GM10847 (cell line): ENCODE results near the gene ACOT7.

Experiments
- POLR2A ChIP-seq: IDR thresholded peaks from 2 replicates; pipeline ENCODE4 v1.6.1; 2011; ENCODE audit not compliant: insufficient read length; ENCODE audit errors: extremely low read depth

The ACOT7 gene

DNA sequence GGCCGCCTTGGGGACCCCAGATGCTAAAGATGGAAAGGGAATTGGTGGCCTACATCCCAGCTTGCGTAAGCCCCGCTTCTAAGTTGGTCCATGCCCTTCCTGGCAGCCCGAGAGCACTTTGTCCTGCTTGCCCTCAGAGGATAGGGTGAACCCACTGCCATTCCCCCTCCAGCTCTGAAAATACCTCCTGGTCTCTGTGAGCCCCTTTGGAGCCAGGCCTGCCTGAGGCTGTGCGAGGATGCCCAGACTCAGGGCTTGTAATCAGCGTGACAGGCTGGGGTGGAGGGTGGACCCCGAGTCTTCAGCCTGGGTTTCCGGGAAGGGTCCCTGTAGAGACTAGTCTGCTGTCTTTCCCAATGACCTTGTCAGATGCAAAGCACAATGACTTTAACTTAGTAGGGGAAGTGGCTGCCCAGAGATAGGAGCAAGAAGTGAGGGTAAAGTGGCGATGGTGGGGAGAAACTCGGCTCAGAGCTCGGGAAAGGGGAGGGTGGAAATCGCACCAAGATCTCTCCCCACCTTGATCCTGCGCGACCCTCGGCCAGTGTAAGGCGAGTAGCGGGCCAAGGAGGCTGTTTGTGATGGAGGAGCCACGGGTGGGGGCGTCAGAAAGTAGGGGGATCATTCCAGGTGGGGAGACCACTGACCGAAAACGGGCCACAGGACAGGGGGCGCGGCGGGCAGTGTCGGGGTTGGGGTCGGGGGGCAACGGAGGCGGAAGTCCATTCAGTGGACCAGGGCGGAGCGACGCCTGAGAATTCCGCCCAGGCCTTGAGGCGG, 152.3 kb downstream of the ACOT7 start:
- no peak for TF ChIP-seq POLR2A

DNA sequence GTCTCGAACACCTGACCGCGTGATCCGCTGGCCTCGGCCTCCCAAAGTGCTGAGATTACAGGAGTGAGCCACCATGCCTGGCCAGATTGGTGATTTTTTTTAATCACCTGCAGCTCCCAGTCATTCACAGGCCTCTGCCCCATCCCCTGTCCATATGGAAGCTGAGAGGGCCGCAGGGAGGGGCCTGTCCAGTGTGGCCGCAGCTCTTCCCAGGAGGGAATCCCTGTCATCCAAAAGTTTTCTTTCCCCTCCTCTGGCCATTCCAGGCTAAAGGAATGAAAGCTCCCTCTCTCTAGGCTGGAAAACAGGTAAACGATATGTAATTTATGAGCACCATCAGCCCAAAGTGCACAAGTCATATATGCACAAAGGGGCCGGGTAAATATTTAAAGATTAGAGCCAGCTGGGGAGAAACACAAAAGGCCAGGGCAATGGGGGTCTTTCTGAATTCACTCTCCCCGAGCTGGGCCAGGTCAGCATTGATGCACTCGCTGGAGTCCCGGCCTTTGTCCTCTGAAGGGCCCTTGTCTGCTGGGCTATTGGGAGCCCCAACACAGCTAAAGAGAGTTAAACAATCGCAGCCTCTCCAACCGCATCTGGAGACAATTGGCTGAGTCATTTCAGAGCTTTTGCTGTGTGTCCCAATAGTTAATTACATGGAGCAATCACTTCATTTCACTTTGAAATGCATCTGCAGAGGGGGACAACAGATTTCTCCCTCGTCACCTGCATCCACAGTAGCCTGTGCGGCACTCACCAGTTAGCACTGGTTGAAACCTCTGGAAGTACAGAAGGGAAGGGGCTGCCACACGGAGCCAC, 153.4 kb downstream of the ACOT7 start:
- TF ChIP-seq POLR2A, result no peak

DNA sequence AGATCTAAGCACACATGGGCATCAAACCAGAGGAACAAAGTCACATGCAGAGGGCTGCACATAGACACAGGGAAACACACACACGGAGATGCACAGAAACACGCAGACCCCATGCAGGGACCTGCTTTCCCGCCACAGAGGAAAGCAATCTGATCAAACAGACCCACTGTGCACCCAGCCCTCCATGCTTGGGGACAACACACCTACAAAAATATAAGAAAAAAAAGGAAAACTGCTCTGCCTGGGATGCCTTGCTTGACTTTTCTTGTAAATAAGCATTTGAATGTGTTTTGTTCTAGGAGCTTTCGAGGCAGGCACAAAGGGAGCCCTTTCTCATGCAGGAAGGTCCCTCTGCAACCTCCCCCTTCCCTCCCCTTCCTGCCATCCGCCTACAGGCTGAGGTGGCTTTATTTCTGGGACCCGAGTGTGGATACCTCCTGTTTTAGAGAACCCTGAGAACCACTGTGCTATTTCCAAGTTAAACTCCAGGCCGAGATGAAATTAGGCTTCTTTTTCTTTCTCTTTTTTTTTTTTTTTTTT, 154.3 kb downstream of the ACOT7 start:
- no peak for TF ChIP-seq POLR2A

DNA sequence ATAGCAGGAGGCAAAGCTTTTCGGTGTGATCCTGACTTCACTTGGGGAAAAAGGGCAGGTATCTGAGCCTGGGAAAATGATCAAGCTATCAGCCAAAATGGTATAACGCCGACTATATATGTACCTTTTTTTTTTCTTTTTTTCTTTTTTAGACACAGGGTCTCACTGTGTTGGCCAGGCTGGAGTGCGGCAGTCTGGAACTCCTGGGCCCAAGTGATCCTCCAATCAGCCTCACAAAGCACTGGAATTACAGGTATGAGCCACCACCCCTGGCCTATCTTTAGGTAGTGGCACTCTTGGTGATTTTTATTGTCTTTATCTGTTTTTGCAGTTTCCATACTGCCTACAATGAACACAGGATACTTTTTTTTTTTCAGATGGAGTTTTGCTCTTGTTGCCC, 156.5 kb downstream of the ACOT7 start:
- TF ChIP-seq POLR2A, result no peak

DNA sequence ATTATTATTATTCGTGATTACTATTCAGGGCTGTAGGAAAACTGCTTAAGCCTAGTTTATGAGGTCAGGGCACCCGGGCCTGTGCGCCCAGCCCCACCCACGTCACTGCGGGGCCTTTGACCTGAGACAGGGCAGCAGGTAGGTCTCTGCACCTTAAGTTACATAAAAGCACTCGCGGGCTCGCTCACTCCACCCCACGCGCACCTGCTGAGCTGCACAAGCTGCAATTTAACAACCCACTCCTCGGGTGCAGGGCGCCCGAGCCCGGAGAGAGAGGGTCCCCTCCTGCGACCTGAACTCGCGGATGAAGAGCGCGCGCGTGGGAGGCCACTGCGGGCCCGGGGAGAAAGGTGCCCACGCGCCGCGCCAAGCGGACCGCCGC, 158.3 kb downstream of the ACOT7 start:
- no peak for TF ChIP-seq POLR2A

DNA sequence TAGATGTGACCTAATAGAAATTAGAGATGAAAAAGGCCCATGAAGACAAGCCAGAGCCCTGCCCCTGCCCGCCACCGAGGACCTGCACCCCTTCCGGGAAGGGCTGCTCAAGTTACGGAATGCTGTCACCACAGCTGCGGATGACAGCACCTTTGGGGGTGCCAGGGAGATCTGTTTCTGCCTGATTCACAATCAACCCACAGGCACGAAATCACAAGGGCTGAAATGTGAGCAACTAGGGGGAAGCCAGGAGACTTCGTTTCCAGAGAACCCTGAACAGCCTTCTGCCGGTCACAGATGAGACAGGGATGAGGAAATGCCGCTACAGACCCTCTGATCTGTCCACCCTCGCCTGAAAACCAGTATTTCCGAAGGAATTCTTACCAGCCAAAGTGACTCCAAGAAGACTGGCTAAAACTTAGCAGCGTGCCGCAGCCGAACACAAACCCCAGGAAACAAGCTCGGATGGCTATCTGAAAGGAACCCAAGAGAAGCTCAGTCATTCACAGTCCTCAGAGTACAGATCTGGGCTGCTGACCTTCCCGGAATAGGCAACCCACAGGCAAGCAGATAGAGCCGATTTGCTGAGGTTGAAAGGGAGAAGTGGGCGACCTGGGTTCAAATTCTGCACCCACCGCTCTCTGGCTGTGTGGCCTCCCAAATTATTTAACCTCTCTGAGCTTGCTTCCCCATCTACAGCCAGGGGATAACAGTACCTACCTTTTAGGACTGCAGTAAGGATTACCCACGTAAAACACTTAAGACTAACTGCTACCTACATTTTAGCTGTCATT, 158.9 kb downstream of the ACOT7 start:
- no peak for TF ChIP-seq POLR2A

DNA sequence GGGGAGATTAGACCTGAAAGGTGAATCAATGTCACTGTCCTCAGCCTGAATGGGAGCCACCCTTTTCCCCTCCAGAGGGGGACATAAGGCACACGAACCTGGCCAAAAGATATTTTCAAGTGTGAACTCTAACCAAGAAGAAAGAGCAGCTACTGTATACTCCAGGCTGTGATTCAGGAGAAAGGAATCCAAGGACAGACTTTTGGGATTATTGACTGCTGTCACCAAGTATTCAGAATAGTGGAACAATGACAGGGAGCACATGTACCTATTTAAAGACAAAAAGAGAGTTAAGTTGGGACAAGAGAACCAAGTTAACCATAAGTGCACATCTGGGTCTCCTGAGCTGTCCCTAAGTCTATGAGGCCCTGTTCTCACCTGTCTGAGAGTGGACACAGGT, 160.2 kb downstream of the ACOT7 start:
- TF ChIP-seq POLR2A, result no peak

DNA sequence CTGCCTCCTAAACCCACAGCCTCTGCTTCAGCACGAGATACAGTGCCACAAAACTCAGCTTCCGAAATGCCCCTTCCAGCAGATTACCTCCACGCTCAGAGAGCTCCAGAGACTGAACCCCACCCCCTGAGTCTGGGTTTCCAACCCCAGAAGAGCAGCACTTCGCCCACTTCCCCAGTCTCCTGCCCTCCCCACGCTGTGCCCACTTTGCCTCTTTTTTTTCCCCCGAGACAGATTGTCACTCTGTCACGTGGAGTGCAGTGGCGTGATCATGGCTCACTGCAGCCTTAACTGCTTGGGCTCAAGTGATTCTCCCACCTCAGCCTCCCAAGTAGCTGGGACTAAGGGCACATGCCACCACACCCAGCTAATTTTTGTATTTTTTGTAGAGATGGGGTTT, 167.9 kb downstream of the ACOT7 start:
- no peak for TF ChIP-seq POLR2A

DNA sequence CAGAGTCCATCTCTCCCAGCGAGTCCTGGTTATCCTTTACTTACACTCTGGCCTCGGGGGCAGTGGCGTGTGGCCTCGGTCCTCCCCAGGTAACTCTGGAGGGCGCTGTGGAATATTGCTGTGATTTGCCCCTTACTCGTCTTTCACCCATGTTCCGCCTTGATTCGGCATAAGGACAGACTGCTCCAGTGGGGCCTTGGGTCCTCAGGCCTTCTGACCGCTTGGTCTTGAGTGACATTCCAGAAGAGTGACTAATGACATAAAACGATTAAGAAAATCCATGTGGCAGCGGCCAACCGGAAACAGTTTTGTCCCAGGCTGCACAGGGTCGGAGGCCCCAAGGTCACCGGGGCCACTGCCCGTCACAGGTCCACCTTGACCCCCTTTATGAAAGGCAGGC, 168.8 kb downstream of the ACOT7 start:
- TF ChIP-seq POLR2A, result no peak

DNA sequence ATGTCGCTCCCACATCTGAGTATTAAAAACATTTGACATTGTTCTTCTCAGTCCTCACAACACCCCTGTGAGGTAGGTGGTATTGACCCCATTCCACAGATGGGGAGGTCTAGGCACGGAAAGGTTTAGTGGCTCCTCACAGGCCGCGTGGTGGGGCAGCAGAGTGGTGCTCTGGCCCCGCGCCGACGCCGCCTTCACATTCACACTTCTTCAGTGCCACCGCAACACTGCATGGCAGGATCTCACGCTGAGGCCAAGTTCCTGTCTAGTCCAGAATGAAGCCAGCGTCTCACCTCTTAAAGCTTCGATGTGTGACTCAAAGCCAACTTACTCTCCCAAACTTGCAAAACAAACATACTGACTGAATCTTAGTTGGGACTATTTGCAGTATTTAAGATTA, 169.9 kb downstream of the ACOT7 start:
- no peak for TF ChIP-seq POLR2A

DNA sequence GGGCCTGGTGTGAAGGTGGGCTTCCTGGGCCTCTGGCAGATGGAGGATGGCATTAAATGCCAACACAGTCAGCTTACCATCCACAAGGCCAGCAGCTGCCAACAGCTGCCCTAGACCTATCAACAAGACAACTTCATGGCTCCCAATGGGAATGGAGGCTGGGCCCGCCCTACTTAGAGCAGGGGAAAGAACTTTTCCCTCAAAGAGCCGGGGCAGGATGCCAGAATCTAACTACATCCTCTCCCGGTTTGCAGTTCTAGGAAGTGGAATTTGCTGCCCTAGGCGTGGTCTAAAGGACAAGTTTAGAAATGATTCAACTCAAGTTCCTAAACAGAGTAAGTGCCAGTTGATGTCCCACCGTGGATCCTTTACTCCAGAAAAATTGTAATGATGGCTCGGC, 170.9 kb downstream of the ACOT7 start:
- TF ChIP-seq POLR2A, result no peak

DNA sequence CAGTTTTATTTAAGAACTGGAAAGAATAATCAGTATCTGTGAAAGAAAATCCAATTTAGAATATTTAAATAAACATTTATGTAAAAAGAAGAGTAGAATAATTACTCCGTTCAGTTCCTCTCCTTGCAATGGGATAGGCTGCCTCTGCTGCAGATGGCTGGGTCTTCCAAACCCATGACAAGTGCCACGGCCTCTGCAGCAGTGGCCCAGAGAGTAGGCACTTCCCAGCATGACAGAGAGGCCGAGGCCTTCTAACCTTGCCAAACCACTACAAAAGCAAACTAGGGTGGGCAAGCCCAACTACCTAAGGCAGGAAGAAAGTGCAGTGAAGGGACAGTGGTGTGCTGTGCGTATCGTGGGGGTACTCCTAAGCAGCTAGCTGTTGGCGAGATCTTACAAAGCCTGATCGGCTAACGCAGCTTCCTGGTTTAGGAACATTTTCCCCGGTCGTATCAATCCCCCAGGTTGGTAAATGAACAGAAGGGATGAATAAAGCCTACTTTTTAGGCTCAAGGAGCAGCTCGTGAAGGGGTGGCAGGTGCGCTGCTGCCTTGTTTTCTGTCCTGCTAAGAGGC, 172.3 kb downstream of the ACOT7 start:
- TF ChIP-seq POLR2A, result no peak

DNA sequence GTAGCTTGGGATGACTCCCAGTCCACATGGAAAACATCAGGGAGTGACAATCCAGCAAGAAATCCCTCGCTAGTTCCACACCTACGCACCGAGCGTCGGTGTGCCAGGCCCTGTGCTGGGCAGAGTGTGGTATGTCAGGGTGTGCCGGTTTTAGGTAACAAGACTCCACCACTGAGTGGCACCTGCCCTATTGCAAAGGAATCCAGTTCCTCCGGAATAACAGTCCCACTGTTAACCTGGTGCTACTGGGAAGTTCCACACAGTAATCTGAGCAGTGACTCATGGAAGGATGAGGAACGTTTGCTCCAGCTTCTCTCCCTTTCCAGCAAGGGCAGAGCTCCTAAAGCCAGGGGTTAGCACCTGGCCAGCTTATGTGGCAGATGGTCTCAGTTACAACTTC, 173.3 kb downstream of the ACOT7 start:
- no peak for TF ChIP-seq POLR2A

DNA sequence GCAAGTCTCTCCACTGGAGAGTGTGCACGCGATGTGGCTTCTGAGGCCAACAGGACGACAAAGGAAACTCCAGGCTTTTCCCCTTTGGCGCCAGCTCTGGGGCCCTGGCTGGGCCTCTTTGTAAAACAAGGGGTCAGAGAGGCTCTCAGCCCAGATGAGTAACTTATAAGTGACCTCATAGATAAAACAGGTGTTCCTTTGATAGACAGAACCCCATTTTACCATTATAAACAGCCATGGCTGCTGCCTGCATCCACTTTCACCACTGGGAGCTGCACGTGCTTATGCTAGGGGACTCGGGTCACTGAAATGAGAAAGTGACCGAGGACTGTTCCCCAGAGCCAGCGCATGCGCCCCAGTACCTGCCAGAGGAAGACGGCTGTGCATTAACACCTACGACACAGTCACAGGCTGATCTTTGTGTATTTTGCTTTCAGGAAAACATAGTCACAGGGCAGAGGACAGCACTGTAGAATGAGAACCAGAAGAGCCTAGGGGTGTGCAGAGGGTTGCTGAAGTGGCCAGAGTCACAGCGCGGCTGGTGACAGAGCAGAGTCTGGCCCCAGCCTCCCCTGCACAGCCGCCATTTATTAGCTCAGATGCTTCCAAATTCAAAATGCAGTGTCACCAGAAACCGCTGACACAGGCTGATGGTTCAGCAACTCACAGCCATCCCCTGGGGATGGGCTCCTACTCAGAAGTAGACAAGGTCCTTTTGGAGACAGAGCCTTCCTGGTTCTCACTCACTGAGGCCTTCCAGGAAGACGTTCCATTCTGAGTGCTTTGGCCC, 175.0 kb downstream of the ACOT7 start:
- TF ChIP-seq POLR2A, result no peak
